ENCODE measurements around the gene CBFA2T2.
"Not testable (repeated sequence)": the region's sequence is repeated elsewhere in the genome, so short reads cannot be mapped to it uniquely, and the experiment has no call there.

The CBFA2T2 gene

GRCh38 chr20:33463332-33464101 lies 26.4 kb upstream of the CBFA2T2 start:
- Histone ChIP-seq H3K9ac (no peak overlapping the region), H3K4me1 (no peaks in the 10 kb centered on the region), H3K9me3 (ENCODE audit: control insufficient read depth, low read length) (no peaks in the 10 kb centered on the region), H3K27me3 (ENCODE audit: control insufficient read depth, insufficient read depth, low read length) (no peaks in the 10 kb centered on the region), H3K79me2 (no peaks in the 10 kb centered on the region), H3K4me2 (ENCODE audit: low read length) (no peak overlapping the region), H2AFZ (no peak overlapping the region), H3K36me3 (ENCODE audit: control insufficient read depth, insufficient read depth, low read length) (no peaks in the 10 kb centered on the region), H3K4me3 (ENCODE audit: low read depth, low read length) (no peak overlapping the region), H3K27ac (no peak overlapping the region)
- TF ChIP-seq, protein P1, sequence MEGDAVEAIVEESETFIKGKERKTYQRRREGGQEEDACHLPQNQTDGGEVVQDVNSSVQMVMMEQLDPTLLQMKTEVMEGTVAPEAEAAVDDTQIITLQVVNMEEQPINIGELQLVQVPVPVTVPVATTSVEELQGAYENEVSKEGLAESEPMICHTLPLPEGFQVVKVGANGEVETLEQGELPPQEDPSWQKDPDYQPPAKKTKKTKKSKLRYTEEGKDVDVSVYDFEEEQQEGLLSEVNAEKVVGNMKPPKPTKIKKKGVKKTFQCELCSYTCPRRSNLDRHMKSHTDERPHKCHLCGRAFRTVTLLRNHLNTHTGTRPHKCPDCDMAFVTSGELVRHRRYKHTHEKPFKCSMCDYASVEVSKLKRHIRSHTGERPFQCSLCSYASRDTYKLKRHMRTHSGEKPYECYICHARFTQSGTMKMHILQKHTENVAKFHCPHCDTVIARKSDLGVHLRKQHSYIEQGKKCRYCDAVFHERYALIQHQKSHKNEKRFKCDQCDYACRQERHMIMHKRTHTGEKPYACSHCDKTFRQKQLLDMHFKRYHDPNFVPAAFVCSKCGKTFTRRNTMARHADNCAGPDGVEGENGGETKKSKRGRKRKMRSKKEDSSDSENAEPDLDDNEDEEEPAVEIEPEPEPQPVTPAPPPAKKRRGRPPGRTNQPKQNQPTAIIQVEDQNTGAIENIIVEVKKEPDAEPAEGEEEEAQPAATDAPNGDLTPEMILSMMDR (IDR thresholded peaks at IDR 0.05), result no peak

DNA sequence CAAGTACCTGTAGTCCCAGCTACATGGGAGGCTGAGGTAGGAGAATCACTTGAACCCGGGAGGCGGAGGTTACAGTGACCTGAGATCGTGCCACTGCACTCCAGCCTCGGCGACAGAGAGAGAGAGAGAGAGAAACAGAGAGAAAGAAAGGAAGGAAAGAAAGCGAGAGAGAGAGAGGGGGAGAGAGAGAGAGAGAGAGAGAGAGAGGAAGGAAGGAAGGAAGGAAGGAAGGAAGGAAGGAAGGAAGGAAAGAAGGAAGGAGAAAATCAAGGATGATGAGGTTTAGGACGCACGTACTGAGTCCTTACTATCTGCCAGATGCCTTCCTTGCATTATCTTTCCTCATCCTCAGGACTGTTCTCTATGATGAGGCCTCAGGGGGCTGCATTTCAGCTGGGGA lies 25.1 kb upstream of the CBFA2T2 start:
- H2AFZ ChIP-seq; H3K36me3 ChIP-seq (ENCODE audit: control insufficient read depth, insufficient read depth, low read length); H3K79me2 ChIP-seq; H3K9ac ChIP-seq; H3K27ac ChIP-seq; H3K9me3 ChIP-seq (ENCODE audit: control insufficient read depth, low read length); H3K4me2 ChIP-seq (ENCODE audit: low read length); H3K27me3 ChIP-seq (ENCODE audit: control insufficient read depth, insufficient read depth, low read length); H3K4me1 ChIP-seq; H3K4me3 ChIP-seq (ENCODE audit: low read depth, low read length): not testable (repeated sequence)

GRCh38 chr20:33465481-33466302 lies 24.2 kb upstream of the CBFA2T2 start:
- TF ChIP-seq, protein P1 (IDR thresholded peaks at IDR 0.05), result no peak
- H3K27me3 ChIP-seq (ENCODE audit: control insufficient read depth, insufficient read depth, low read length), result no peaks in the 10 kb centered on the region

GRCh38 chr20:33466303-33466646 lies 23.6 kb upstream of the CBFA2T2 start:
- no peaks in the 10 kb centered on the region for H3K36me3 ChIP-seq (ENCODE audit: control insufficient read depth, insufficient read depth, low read length)
- no peak overlapping the region for H3K4me2 ChIP-seq (ENCODE audit: low read length)
- TF ChIP-seq, protein P1 (IDR thresholded peaks at IDR 0.05), result no peak
- H3K9ac ChIP-seq, result no peak overlapping the region
- no peaks in the 10 kb centered on the region for H3K27me3 ChIP-seq (ENCODE audit: control insufficient read depth, insufficient read depth, low read length)
- H2AFZ ChIP-seq, result no peak overlapping the region
- no peaks in the 10 kb centered on the region for H3K4me1 ChIP-seq
- H3K9me3 ChIP-seq (ENCODE audit: control insufficient read depth, low read length), result no peaks in the 10 kb centered on the region
- no peak overlapping the region for H3K4me3 ChIP-seq (ENCODE audit: low read depth, low read length)
- H3K79me2 ChIP-seq, result no peaks in the 10 kb centered on the region
- H3K27ac ChIP-seq, result no peak overlapping the region

More at GRCh38 chr20:33465481-33466302, 24.2 kb upstream of the CBFA2T2 start:
- Histone ChIP-seq H2AFZ (no peak overlapping the region), H3K79me2 (no peaks in the 10 kb centered on the region), H3K4me3 (ENCODE audit: low read depth, low read length) (no peak overlapping the region), H3K9ac (no peak overlapping the region), H3K27ac (no peak overlapping the region), H3K36me3 (ENCODE audit: control insufficient read depth, insufficient read depth, low read length) (no peaks in the 10 kb centered on the region), H3K4me1 (no peaks in the 10 kb centered on the region), H3K4me2 (ENCODE audit: low read length) (no peak overlapping the region), H3K9me3 (ENCODE audit: control insufficient read depth, low read length) (no peaks in the 10 kb centered on the region)

- H3K27me3 ChIP-seq (ENCODE audit: control insufficient read depth, insufficient read depth, low read length), result no peaks in the 10 kb centered on the region
- no peak overlapping the region for H3K27ac ChIP-seq
- no peaks in the 10 kb centered on the region for H3K36me3 ChIP-seq (ENCODE audit: control insufficient read depth, insufficient read depth, low read length)
- no peak overlapping the region for H2AFZ ChIP-seq
- TF ChIP-seq, protein P1 (IDR thresholded peaks at IDR 0.05), result no peak
- no peak overlapping the region for H3K4me2 ChIP-seq (ENCODE audit: low read length)
- H3K79me2 ChIP-seq, result no peaks in the 10 kb centered on the region
- H3K4me3 ChIP-seq (ENCODE audit: low read depth, low read length), result no peak overlapping the region
- no peaks in the 10 kb centered on the region for H3K4me1 ChIP-seq
- H3K9ac ChIP-seq, result no peak overlapping the region
- no peaks in the 10 kb centered on the region for H3K9me3 ChIP-seq (ENCODE audit: control insufficient read depth, low read length)
Observed at GRCh38 chr20:33470457-33470856, 19.4 kb upstream of the CBFA2T2 start.

Data from parathyroid adenoma (tissue), 2 donors.